HG03175 (cell line): ENCODE data around the gene PCYT2.

ENCODE experiments used
- ATAC-seq: cut with Tn5 transposase; IDR thresholded peaks from one replicate; pipeline ENCODE4 v1.9.1; 2021; ENCODE audit warnings: mild to moderate bottlenecking, moderate library complexity; ENCODE audit not compliant: unreplicated experiment

The PCYT2 gene

DNA sequence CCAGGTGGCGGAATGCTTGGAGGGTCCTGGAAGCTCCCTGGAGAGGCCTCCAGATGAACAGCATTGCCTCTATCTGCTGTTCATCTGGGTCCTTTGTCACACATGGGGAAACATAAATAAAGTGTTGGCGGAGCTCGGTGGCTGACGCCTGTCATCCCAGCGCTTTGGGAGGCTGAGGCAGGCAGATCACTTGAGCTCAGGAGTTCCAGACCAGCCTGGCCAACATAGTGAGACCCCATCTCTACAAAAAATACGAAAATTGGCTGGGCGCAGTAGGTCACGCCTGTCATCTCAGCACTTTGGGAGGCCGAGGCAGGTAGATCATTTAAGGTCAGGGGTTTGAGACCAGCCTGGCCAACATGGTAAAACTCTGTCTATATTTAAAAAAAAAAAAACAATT lies 33.7 kb upstream of the PCYT2 start:
- no peak for ATAC-seq

DNA sequence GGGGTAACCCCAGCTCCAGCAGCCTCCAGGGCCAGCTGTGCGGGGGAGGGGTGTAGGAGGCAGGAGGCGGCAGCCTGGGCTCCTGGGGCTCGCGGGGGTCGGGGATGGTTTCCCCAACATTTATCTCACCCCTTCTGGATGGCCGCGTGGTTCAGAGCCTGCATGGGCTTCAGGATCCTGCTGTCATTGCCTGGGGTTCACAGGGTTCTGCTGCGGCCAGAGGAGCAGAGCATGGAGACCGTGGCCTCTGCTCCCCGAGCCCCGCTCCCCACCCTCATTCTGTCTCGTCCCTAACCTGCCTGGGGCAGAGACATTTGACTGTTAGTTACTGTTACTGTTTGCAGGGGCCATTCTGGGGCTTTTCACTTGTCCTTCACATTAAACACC lies 31.0 kb upstream of the PCYT2 start:
- ATAC-seq, result no peak

DNA sequence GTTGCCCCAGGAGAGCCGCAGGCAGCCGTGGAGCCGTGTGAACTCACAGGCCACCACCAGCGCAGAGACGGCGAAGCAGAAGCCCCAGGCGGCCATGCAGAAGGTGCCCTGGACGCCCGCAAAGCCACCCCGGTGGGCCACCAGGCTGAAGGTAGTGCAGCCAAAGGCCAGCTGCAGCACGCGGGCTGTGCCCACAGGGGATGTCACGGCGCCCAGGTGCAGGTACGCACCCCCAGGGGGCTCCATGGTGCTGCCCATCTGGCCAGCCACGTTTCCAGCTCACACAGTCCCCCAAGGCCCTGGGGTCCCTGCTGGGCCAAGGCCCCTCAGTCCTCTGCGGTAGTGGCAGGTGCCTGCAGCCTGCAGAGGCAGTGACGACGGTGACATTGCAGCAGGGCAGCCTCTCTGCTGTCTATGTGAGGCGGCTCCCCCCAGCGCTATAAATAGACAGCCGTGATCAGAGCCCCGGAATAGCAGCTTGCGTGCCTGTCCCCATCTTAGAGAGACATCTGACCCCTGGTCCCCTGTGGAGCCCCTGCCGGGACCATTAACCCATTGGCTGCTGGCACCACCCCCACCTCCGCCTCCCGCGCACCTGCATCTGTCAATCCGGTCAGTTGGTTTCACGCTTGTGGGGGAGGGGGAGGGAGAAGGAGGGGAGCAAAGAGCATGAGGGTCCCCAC lies 30.4 kb upstream of the PCYT2 start:
- ATAC-seq, result no peak

DNA sequence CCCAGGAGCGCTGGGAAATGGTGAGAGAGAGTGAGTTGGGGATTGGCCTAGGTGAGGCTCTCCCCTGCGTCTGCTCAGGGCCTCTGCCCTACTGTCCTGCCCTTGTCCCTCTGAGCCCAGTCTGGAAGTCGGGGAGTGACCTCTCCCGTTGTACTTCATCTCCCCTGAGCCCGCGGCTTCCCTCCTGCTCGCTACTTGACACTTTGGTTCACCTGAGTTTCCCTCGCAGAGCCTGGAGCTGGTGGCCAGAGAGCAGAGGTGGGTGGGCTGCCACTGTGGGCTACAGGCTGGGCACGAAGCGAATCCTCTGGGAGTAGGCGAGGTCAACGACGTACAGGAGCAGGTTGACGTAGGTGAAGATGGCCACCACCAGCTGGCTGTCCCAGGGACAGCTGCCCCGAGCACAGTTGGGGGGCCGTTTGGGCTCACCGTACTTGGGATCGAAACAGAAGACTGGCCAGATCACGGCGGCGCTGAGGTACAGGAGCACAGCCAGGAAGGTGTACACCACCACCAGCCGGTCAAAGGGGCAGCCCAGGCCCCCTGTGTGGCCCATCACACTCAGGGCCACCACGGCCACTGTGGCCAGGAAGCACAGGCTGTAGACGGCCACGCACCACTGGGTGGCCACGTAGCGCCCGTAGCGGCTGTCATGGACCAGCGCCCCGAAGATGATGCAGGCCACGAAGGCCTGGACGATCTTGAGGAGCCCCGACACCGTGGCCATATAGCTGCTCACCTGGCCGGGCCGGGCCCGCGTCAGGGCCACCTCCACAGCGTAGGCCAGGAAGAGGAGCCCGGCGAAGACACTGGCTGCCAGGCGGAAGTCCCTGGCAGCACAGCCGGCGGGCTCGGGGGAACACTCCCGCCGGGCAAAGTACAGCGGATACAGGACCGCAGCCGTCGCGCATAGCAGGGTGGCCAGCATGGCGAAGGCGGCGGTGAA lies 29.6 kb upstream of the PCYT2 start:
- no peak for ATAC-seq

DNA sequence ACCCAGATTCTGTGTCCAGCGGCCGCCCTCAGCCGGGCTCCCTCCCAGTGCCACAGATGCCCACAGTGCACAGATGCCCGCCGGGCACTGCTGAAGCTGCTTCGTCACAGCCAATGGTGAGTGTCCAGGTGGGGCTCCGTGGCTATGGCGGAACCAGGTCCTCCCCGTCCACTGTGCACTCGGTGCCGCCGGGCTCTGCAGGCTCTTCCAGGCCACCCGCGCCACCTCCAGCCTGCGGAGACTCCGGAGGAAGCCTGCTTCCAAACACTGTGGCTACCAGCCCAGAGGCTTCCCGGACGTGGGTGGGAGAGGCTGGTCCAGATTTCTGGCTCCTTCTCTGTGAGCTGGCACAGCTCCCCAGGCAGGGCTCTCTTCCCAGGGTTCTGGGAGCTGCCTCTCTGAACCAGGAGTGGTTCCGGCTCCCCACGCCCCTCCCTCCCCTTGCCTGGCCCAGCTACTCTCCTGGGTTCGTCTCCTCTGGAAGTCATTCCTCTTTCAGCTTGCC lies 28.7 kb upstream of the PCYT2 start:
- no peak for ATAC-seq

DNA sequence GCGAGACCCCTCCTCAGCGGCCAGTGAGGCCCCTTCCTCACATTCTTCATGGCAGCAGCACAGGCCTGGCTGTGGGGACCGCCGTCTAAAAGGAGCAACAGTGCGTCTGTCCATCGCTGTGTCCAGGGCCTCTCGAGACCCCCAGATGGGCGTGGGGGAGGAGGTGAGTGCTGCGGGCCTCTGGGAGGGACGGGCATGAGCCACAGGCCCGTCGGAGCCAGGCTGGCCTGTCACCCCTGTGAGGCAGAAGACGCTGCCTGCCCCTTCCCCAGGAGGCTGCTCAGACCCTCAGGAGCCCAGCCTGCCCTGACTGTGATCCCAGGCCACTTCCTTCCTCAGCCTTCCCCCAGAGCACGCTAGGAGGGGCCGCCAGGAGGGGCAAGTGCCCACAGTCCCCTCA lies 28.0 kb upstream of the PCYT2 start:
- ATAC-seq, result no peak

DNA sequence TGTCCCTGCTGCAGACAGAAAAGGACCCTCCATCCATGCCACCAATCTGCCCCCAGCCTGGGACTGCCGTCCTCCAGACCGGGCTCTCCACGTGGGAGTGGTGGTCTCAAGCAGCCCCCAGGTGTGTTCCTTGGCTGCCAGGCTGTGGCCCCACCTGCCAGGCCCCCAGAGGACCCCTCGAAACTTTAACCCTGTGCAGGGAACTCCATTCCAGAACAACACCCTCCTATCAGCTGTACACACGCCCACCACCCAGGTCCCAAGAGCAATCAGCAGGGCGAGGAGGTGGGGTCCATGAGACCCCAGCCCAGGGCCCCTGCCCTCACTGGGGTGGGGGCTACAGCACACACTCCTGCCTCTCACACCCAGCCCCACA lies 24.5 kb upstream of the PCYT2 start:
- no peak for ATAC-seq

DNA sequence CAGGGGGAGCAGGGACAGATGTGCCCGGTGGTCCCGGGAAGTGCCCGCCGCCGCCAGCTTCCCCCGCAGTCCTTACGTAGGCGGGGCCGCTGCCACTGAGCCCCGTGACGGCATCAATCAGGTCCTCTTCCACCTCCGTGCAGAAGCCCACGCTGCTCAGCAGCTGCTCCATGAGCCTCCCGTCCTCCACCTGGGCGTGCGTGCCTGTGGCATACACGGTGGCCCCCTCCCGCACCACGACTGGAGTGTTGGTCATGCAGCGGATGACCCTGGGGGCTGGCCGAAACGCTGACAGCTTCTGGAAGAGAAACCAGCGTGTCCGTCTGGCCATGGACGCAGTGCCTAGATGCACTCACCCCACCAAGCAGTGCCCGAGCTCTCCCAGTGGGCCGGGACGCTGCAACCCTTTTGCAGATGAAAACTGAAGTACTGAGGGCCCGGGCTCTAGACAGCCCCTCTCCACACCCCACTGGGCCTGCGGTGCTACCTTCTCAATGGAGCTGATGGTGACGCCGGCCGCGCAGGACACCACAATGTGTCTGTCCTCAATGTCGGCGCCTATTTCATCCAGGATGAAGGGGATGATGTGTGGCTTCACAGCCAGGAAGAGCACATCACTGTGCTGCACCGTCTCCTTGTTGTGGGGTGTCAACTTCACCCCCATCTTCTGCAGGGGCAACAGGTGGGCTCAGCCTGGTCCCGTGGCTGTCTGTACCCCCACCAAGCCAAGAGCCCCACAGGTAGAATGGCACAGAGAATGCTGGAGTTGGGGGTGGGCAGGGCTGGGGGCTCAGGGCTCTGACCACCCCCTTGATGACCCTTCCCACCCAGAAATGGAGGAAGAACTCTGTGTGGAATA lies 23.9 kb upstream of the PCYT2 start:
- ATAC-seq, result no peak

DNA sequence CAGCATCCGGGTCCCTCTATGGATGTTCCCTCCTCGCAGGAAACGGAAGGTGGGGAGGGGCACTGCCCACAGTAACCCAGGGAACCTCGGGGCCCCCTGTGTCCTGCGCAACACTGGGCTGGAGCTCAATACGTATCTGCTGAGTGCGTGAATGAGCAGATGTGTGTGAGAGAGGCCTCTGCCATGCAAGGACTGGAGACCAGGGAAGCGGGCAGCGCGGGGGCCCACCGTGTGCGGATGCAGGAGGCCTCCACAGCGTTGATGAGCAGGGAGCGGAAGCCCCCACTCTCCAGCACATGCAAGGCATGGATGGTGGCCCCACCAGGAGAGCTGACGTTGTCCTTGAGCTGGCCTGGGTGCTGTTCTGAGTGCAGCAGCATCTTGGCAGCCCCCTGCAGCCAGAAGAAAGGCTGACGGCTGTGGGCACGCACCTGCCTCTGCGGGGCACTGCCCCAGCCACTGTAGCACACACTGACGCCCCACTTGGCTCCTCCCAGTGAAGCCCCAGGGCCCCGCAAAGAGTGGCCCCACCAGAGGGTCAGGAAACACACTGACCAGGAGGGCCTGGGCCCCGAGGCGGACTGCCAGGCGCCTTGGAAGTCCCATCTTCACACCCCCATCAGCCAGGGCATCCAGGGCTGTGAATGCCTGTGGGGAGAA lies 23.0 kb upstream of the PCYT2 start:
- no peak for ATAC-seq

DNA sequence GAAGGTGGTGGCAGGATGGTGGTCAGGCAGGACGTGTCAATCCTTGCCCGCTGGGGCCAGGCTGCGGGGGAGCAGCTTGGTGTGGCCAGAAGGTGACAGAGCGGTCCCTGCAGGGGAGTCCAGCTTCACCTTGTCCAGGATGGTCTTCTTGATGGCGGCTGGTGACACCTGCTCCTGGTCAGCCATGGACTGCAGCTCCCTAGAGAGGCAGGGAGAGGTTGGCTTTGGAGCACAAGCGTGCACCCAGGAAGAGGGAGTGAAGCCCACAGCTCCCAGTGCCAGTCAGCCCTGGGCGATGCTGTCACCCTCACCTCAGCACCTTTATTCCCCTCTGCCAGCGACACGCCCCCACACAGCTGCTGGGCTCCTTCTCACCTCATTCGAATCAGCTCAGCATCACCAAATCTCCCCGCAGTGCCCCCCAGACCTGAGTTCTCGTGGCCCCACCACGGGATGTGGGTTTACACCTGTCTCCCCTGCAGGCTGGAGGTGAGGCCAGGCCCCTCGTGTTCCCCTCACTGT lies 22.0 kb upstream of the PCYT2 start:
- no peak for ATAC-seq

DNA sequence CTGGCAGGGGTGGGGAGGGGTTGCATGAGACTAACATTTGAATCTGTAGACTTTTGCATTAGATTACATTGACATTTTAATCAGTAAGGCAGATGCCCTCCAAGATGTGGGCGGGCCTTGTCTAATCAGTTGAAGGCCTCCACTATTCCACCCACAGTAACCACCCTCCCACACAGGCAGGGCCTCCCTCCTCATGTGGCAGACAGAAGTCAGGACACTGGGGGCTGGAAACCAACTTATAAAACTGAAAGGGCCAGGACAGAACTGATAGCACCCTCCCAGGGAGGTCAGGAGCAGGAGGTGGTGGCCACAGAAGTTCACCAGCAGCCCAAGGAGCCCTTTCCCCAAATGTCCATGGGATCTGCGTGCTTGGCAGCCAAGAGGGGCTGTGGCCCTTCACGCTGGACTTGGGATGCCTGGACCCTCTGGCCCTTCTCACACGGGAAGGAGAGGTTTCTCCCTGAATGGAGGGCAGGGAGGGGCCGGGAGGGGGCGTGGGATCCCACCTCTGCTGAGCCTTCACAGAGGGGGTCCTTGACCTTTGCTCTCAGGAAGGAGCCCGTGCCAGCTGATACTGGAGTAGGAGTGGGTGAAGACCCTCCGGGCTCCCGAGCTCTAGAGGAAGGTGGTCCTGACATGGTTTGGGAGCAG lies 21.3 kb upstream of the PCYT2 start:
- ATAC-seq, result no peak

DNA sequence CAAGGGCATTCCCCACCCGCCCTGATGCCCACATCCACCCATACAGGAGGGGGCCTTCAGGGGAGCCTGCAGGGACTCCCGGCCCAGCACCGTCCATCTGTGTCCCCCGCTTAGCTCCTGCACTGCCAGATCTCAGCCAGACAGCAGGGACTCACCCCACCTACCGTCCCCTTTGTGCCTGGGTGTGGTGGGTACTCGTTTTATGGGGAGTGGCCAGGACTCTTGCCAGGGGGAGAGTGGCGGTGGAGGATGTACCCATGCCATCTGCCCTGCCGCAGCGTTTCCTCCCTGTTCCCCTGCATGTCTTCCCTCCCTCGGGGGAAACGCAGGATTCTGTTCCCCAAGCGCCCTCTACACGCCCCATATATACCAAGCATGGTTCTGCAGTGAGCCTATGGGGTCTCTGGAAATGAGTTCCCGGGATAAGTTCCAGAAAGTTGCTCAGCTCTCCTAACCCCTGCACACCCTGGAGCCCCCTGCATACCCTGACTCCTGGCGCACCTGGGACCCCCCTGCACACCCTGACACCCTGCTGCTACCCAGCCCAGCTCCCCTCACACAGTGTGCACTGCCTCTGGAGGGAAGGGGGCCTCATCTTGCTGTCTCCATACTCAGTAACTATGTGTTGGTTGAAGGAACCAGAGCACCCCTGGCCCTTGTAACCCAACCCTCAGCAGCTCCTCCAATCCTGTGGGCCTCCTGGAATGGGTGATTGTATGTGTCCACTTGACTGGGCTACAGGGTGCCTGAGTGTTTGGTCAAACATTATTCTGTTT lies 20.5 kb upstream of the PCYT2 start:
- ATAC-seq, result no peak

DNA sequence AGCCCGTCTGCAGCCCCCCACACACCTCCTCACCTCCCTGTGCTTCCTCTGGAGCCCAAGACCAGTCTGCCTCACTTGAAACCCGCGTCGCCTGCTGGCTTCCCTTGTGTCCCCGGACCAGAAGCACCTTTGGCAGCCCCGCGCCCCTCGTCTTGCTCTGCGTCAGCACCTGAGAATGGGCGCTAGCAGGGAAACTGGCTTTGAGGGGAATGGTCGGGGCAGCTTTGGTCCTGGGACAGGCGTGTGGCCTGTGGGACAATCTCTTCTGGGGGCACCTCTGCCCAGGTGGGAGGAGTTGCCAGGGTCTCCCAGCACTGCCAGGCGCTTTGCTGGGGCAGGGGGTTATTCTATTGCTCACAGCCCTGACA lies 20.0 kb upstream of the PCYT2 start:
- no peak for ATAC-seq

DNA sequence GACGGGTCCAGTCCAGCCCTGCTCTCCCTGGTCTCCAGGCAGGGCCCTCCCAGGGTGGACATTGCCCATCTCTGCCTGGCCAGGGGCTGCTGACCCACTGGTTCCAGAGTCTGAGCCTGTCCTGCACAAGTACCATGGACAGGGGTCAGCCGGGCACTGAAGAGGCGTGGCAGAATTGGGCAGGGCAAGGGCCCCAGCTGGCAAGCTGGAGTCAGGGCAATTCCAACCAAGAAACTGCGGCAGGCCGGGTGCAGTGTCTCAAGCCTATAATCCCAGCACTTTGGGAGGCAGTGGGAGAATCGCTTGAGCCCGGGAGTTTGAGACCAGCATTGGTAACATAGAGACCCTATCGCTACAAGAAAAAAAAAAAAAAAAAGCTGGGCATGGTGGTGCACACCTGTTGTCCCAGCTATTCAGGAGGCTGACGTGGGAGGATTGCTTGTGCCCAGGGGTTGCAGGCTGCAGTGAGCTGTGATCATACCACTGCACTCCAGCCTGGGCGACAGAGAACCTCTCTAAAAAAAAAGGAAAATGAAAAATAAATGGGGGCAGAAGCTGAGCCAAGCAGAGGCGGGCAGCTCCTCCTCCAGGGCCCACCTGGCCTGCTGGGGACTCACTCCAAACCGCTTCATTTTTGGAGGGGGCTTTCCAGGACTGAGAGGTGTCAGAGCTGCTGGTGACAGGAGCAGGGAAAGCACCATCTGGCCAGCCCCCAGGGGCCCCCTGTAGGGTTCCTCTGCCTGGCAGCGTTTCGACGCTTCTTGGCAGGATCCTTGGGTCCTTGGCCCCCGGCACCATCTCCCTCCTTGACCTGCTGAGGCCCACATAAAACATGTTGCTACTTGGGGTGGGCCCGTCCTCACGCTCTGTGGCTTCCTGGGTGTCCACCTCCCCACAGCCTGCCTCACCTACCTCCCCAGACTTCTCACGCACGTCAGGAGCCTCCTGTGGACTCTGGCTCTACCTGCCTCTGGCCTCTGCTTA lies 19.2 kb upstream of the PCYT2 start:
- no peak for ATAC-seq

DNA sequence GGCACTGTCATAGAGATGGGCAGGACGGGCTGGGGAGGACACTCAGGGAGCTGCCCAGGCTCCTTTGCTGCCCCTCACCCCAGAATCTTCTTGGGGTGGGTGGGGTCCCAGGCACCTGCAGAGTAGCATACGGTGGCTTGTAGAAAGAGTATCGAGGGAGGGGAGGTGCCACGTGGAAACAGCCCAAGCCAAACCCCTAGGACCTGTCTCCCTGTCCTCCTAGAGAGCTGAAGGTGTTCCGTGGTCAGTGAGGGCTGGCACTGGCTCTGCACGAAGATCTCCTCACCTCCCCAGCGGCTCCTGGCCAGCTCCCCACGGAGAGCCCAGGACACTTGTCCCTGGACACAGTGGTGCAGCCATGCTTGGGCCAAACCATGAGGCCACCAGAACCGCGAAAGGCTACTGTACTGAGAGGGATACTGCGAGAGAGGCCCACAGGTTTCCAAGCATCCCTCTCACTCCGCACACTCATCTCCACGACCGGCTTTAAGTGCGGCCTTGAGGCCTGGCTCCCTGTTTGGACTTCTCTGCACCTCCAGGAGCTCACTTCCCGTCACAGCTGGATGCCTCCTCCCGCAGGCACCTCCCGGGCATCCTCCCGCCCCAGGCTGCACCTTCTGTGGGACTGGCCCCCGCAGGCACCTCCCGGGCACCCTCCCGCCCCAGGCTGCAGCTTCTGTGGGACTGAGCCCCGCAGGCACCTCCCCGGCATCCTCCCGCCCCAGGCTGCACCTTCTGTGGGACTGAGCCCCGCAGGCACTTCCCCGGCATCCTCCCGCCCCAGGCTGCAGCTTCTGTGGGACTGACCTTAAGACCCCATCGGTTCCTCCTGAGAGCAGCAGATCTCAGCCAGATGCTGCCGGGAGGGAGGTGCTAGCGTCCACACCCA lies 18.3 kb upstream of the PCYT2 start:
- ATAC-seq, result no peak

DNA sequence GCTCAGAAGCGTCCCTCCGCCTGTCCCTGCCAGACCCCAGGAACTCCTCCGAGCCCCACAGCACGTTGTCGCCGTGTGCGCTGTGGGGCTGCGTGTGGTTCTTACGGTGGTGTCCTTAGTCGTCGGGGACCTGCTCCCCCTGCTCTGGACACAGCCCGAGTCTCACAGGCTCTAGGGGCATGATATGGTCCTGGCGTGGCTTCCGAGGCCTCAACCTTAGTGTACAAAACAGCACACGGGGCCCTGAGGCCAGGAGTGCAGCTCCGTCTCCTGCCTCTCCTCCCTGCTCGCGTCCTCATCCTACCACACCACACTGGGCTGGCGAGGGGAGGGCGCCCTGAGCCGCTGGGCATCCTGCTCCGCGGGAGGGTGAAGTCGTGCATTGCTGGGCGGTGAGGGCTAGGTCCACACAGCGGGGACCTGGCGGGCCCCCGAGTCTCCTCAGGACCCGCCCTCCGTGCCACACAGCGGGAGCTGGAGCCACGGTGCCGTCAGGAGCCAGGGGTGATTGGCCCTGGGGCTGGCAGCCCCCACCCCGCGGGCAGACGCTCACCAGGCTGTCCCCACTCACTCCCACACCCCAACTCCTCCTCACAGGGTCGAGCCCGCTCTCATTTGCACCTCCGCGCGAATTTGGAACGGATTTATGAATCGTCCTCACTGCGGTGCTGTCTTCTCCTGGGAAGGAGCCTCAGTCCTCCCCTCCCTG lies 17.5 kb upstream of the PCYT2 start:
- ATAC-seq, result no peak
